ENCODE data around the gene CDH3.

- TF ChIP-seq REST (IDR thresholded peaks at IDR 0.05; ENCODE audit: borderline replicate concordance in 1 of 2, low read depth in 1 of 2, low read length in 2 of 2) (no peak), MYNN (CRISPR knock-in tag; IDR thresholded peaks at IDR 0.05; ENCODE audit: low read depth) (no peak), ZBTB20 (CRISPR knock-in tag; IDR thresholded peaks at IDR 0.05; ENCODE audit: borderline replicate concordance, low read depth) (no peak), ZNF841 (CRISPR knock-in tag; IDR thresholded peaks at IDR 0.05; ENCODE audit: borderline replicate concordance) (no peak), MAFK (conservative IDR thresholded peaks at IDR 0.05 in 1 of 2, IDR thresholded peaks at IDR 0.05 in 1 of 2; ENCODE audit: low read length in 2 of 2) (no peak), RFX1 (IDR thresholded peaks at IDR 0.05) (no peak), ZNF503 (CRISPR knock-in tag; IDR thresholded peaks at IDR 0.05) (no peak)
Measured at GRCh38 chr16:68731637-68732036, 86.5 kb downstream of the CDH3 start.
